GM12892 (cell line): ENCODE measurements around the gene LCNL1.

Source experiments
- POLR2A ChIP-seq: IDR thresholded peaks from 2 replicates; pipeline ENCODE4 v1.6.1; 2011; ENCODE audit warnings: low read depth, low read length, control low read depth
- POLR2AphosphoS5 ChIP-seq: IDR thresholded peaks from 2 replicates; pipeline ENCODE4 v1.6.1; 2011; ENCODE audit warnings: low read depth, low read length, control low read depth

DNA sequence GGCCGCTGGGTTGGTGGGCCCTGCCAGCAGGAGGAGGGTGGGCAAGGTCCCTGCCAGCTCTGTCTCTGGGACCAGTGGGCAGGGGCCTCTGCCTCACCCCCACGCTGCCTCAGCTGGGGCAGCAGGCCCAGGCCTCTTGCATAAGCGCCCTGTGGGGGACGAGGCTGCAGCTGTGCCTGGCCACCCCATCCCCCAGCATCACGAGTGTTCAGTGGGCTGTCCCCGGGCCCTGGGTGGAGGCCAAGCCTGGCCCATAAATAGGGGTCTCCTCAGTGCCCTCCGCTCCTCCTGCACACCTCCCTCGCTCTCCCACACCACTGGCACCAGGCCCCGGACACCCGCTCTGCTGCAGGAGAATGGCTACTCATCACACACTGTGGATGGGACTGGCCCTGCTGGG lies 5.6 kb upstream of the LCNL1 start, which contains the start of gene PTGDS:
- no peak for TF ChIP-seq POLR2A
- TF ChIP-seq POLR2AphosphoS5: no peak
